ENCODE data around the gene ERBB4. TPM values are rescaled to one million over a fixed set of nuclear protein-coding genes. Genes with fewer than 3 reads are reported as not detected.

Gene ERBB4
- total RNA-seq, 2 experiments from 2014 or later = not detected

GRCh38 chr2:211503198-211503597 is 1035.4 kb downstream of the ERBB4 start:
- Mint-ChIP-seq H3K4me3 (no peak overlapping the region), H3K9me3 (peaks cover 16% of the 10 kb centered on the region), H3K36me3 (ENCODE audit: low read depth) (no peaks in the 10 kb centered on the region), H3K27ac (no peak overlapping the region), H3K4me1 (ENCODE audit: low read depth) (no peaks in the 10 kb centered on the region), H3K27me3 (no peaks in the 10 kb centered on the region)
- intact Hi-C loops (cut with DNase I, micrococcal nuclease) = no loop called here
- no peaks in the 10 kb centered on the region for H3K36me3 ChIP-seq (ENCODE audit: insufficient read depth, low read length)
- POLR2A ChIA-PET = no interaction called here
- no peak overlapping the region for H3K4me3 ChIP-seq (ENCODE audit: low read length)
- no peaks in the 10 kb centered on the region for H3K27me3 ChIP-seq (ENCODE audit: control insufficient read depth in 1 of 2, insufficient read depth in 2 of 2, low read length in 2 of 2)
- H3K27ac ChIP-seq (ENCODE audit: low read depth in 1 of 2, low read length in 2 of 2) = no peak overlapping the region
- peaks cover 0 to 9% of the 10 kb centered on the region in 2 experiments for H3K9me3 ChIP-seq (ENCODE audit: control insufficient read depth in 1 of 2, insufficient read depth in 1 of 2, low read length in 2 of 2)
- H3K4me1 ChIP-seq (ENCODE audit: insufficient read depth, low read length) = no peaks in the 10 kb centered on the region
- CTCF ChIA-PET = no interaction called here
- ATAC-seq (ENCODE audit: poor library complexity) = no peak
- no peak for DNase-seq
- TF ChIP-seq CTCF (IDR thresholded peaks at IDR 0.05) = no peak

DNA sequence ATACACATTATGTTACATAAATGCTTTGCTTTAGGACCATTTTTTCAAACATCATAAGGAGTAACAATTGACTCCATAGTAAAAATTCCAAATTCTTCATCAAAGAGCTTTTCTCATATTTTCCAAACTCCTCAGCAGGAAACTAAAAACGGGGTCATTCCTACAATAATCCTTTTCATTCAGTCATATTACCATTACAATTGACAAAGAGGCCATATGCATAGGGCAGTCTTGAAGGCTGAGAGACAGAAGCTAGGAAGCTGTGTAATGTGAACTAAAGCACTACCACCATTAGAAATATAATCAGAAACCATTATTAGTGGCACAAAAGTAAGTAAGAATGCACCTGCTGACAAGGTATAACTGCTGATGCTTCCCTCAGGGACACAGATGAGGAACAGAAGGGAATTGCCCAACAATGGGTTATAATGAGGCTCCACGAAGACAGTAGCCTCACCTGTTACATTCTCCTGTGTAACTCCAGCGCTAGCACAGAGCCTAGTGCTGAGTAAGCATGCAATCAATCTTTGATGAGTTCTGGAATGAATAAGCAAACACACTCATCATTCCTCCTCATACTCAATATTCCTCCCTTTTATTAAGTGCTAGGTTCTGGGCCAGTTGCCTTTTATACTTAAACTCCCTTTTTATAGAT is 1039.9 kb downstream of the ERBB4 start:
- no peaks in the 10 kb centered on the region for H3K27me3 ChIP-seq (ENCODE audit: control insufficient read depth in 1 of 2, insufficient read depth in 2 of 2, low read length in 2 of 2)
- no peak for DNase-seq
- peaks cover 0 to 8% of the 10 kb centered on the region in 2 experiments for H3K9me3 ChIP-seq (ENCODE audit: control insufficient read depth in 1 of 2, insufficient read depth in 1 of 2, low read length in 2 of 2)
- TF ChIP-seq CTCF (IDR thresholded peaks at IDR 0.05) = no peak
- no peaks in the 10 kb centered on the region for H3K36me3 ChIP-seq (ENCODE audit: insufficient read depth, low read length)
- ChIA-PET POLR2A (no interaction called here), CTCF (interaction anchor here (0.7 kb wide), 1 partner anchor 87 kb away, joined by 3 read pairs; no protein-coding TSS in a partner anchor)
- H3K4me1 Mint-ChIP-seq (ENCODE audit: low read depth) = no peaks in the 10 kb centered on the region
- no peak overlapping the region for H3K27ac ChIP-seq (ENCODE audit: low read depth in 1 of 2, low read length in 2 of 2)
- no peaks in the 10 kb centered on the region for H3K36me3 Mint-ChIP-seq (ENCODE audit: low read depth)
- ATAC-seq (ENCODE audit: poor library complexity) = no peak
- H3K27me3 Mint-ChIP-seq = no peaks in the 10 kb centered on the region
- H3K9me3 Mint-ChIP-seq = peaks cover 3% of the 10 kb centered on the region
- intact Hi-C loops (cut with DNase I, micrococcal nuclease) = no loop called here
- H3K4me3 ChIP-seq (ENCODE audit: low read length) = no peak overlapping the region
- H3K27ac Mint-ChIP-seq = no peak overlapping the region
- H3K4me1 ChIP-seq (ENCODE audit: insufficient read depth, low read length) = no peaks in the 10 kb centered on the region
- no peak overlapping the region for H3K4me3 Mint-ChIP-seq

DNA sequence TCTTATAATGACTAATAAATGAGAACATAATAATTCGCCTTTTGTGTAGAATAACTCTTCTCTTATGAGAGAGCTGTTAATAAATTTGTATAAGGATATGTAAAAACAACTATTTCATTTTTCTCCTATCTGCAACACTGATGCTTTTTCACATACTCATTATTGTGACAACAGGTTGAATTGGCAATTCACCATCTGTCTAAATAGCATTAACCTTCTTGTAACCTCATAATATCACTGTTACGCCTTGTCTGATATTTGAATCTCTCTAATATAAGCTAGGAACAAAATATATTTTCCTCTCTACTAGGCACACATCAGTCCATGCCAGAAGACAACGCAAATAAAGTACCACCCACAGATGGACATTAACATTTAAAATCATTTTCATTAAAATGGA is 1043.3 kb downstream of the ERBB4 start:
- ChIA-PET POLR2A (no interaction called here), CTCF (no interaction called here)
- Histone ChIP-seq H3K27me3 (ENCODE audit: control insufficient read depth in 1 of 2, insufficient read depth in 2 of 2, low read length in 2 of 2) (no peaks in the 10 kb centered on the region), H3K4me1 (ENCODE audit: insufficient read depth, low read length) (no peaks in the 10 kb centered on the region), H3K27ac (ENCODE audit: low read depth in 1 of 2, low read length in 2 of 2) (no peak overlapping the region), H3K9me3 (ENCODE audit: control insufficient read depth in 1 of 2, insufficient read depth in 1 of 2, low read length in 2 of 2) (no peaks in the 10 kb centered on the region), H3K4me3 (ENCODE audit: low read length) (no peak overlapping the region), H3K36me3 (ENCODE audit: insufficient read depth, low read length) (no peaks in the 10 kb centered on the region)
- Mint-ChIP-seq H3K4me3 (no peak overlapping the region), H3K36me3 (ENCODE audit: low read depth) (no peaks in the 10 kb centered on the region), H3K27ac (no peak overlapping the region), H3K4me1 (ENCODE audit: low read depth) (no peaks in the 10 kb centered on the region), H3K27me3 (no peaks in the 10 kb centered on the region), H3K9me3 (no peaks in the 10 kb centered on the region)
- DNase-seq (no peak), ATAC-seq (ENCODE audit: poor library complexity) (no peak)
- TF ChIP-seq CTCF (IDR thresholded peaks at IDR 0.05) = no peak
- intact Hi-C loops (cut with DNase I, micrococcal nuclease) = no loop called here

All from CD4-positive, alpha-beta T cell (primary cell).